GM19372 (cell line): ENCODE results near the gene CALCOCO1.

Experiments used
- ATAC-seq: cut with Tn5 transposase; IDR thresholded peaks from one replicate; pipeline ENCODE4 v1.9.1; 2021; ENCODE audit warnings: mild to moderate bottlenecking, low read depth, moderate library complexity; ENCODE audit not compliant: unreplicated experiment

CALCOCO1 gene

GRCh38 chr12:53670308-53670707 lies 56.9 kb downstream of the CALCOCO1 start:
- ATAC-seq, result no peak

GRCh38 chr12:53667080-53667479 lies 60.2 kb downstream of the CALCOCO1 start:
- no peak for ATAC-seq

- no peak for ATAC-seq
Observed at GRCh38 chr12:53664936-53665335, 62.3 kb downstream of the CALCOCO1 start.

- ATAC-seq, result no peak
Observed at GRCh38 chr12:53664191-53664590, 63.1 kb downstream of the CALCOCO1 start.

- no peak for ATAC-seq
Observed at GRCh38 chr12:53660041-53660440, 67.2 kb downstream of the CALCOCO1 start.

GRCh38 chr12:53659571-53659981 lies 67.7 kb downstream of the CALCOCO1 start:
- ATAC-seq, result no peak

GRCh38 chr12:53659011-53659551 lies 68.2 kb downstream of the CALCOCO1 start:
- no peak for ATAC-seq
